HG03342 (cell line): ENCODE measurements around the gene TRIM68.

Experiments
- ATAC-seq: cut with Tn5 transposase; IDR thresholded peaks from one replicate; pipeline ENCODE4 v1.9.1; 2021; ENCODE audit warnings: mild to moderate bottlenecking, moderate library complexity; ENCODE audit not compliant: unreplicated experiment

TRIM68 gene, protein sequence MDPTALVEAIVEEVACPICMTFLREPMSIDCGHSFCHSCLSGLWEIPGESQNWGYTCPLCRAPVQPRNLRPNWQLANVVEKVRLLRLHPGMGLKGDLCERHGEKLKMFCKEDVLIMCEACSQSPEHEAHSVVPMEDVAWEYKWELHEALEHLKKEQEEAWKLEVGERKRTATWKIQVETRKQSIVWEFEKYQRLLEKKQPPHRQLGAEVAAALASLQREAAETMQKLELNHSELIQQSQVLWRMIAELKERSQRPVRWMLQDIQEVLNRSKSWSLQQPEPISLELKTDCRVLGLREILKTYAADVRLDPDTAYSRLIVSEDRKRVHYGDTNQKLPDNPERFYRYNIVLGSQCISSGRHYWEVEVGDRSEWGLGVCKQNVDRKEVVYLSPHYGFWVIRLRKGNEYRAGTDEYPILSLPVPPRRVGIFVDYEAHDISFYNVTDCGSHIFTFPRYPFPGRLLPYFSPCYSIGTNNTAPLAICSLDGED

DNA sequence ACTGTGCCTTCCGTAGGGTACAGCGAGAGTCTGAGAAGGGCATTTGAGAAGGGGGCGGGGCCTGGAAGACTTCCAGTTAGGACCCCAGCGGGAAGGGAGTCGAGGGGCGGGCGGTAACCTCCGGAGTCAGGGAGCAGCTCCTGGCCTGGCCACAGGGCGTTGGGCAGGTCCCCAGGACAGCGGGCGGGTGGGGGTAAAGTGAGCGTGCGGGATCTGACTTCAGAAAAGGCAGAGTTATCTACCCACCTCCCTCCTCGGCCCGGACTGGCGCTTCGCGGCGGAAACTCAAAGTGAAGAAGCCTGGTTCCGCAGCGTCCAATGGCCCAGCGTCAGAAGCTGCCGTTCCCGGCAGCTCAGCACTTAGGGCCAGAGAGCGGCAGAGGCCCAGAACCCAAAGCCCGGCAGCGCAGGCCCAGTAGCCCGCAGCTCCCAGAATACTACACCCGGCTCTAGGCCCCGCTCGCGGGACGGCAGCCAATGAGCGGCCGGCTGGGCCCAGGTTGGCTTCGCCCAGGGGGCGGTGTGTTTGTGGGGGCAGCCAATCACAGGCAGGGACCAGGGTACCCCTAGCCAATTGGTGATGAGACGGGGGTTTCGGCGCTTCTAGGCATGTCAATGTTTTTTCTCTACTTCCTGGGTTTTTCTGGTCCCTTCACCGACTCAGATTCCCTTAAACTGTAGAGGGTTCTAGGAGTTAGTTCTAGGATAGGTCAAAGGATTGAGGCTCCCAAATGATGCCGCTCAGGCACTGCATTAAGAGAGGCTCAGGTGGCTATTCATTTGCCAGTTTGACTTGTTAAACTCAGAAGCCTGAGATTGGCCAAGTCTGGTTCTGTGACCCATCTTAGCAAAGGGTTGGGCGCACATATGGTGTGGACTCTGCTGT lies at the start of gene TRIM68:
TRIM68 (minus strand) TSS at position 451 of the 886 bp plus-strand sequence. CDS start 2,727 bp downstream, outside the sequence.
- ATAC-seq = peak; percentile 99

DNA sequence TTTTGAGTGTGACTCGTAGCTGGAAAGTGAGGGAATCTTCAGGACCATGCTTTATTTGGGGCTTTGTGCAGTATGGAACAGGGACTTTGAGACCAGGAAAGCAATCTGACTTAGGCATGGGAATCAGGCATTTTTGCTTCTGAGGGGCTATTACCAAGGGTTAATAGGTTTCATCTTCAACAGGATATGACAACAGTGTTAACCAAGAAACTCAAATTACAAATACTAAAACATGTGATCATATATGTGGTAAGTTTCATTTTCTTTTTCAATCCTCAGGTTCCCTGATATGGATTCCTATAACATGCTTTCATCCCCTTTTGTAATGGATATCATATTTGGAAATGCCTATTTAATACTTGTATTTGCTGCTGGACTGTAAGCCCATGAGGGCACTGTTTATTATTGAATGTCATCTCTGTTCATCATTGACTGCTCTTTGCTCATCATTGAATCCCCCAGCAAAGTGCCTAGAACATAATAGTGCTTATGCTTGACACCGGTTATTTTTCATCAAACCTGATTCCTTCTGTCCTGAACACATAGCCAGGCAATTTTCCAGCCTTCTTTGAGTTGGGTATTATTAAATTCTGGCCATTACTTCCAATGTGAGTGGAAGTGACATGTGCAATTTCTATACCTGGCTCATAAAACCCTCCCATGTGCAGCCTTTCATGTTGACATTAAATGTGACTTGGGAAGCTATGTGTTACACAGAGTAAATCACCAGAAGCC lies 46.8 kb upstream of the TRIM68 start:
- no peak for ATAC-seq

DNA sequence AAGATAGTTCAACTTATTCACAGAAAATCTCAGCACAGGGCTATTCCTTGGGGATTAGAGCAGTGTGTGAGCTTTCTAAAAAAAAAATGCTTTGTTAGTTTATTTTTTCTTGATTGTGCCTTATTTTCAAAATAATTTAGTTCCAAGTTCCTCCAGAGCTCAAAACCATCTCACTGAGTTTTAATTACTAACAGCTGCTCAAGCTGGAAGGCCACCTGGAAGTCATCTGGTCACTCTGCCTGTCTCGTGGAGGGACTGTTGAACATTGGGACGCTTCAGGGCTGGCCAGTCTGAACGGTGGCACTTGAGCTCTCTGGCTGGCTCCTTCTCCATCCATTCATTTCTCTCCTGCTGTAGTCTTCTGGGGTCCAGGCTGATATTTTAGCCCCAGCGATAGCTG lies 39.7 kb upstream of the TRIM68 start:
- ATAC-seq = no peak

DNA sequence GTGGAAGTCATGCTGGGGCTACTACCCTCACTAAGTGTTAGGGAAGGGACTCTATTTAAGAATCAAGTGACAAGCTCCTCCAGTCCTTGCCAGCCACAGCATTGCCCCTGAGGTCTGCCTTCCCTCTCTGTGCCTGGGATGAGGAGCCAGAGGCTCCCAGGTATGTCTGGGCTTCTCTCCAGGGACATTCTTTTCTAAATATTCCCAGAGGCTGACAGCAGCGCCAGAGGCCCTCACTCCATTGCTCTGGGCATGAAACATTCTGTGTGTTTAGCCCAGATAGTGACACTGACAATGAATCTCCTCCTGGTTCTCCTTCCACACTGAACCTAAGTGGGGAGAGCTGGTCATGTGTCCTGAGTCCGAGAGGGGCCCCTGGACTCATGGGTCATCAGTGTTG lies 37.9 kb upstream of the TRIM68 start:
- ATAC-seq = no peak

DNA sequence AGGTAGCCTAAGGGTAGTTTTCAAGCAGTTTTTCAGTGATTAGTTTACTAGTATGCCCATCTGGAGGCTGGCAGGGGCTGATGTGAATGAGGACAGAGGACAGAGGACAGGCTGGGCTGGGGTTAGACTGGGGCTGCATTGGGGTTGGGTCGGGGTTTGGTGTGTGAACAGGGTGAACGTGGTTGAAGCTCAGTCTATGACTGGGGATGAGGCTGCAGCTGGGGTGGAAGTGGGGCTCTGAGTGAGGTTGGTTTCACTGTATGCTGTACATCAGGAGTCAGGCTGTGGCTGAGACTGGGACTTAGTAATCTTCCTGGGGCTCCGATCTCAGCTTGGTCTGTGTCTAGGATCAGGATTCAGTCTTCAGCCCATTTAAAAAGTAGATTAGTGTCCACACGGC lies 36.2 kb upstream of the TRIM68 start:
- no peak for ATAC-seq

DNA sequence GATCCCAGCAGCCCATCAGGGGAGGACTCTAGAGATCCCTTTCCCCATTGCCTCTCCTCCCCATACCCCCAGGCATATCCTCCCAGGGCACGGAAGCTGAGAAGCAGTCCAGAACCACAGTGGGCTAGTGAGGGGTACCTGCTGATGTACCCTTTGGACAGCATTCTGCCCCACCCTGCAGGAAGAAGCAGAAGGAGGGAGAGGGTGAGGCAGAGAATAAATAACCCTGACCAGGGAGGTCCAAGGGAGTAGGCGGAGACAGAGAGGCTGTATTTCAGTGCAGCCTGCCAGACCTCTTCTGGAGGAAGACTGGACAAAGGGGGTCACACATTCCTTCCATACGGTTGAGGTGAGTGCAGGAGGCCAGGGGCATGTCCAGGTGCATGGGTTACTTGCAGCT lies 35.7 kb upstream of the TRIM68 start, which contains the start of gene OR51E1:
OR51E1 (plus strand) TSS at position 301 of the 400 bp plus-strand sequence. CDS start 8,545 bp downstream, outside the sequence.
- no peak for ATAC-seq

DNA sequence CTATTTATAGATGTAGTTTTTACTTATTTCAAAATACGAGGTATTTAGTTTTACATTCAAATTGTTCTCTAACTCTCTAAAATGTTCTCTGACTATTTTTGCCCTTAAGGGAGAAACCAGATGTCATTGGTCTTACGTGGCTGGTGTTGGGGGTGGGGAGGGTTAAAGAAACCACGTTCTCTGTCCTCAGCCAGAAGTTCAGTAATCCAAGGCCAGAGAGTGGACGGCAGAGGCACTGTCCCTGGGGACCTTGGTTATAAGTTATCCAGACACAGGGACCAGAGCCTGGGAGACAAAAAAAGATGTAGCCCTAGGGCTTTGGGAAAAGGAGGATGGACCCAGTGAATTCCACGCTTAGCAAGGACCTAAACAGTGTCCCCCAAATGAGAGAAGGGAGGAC lies 35.0 kb upstream of the TRIM68 start:
- no peak for ATAC-seq

DNA sequence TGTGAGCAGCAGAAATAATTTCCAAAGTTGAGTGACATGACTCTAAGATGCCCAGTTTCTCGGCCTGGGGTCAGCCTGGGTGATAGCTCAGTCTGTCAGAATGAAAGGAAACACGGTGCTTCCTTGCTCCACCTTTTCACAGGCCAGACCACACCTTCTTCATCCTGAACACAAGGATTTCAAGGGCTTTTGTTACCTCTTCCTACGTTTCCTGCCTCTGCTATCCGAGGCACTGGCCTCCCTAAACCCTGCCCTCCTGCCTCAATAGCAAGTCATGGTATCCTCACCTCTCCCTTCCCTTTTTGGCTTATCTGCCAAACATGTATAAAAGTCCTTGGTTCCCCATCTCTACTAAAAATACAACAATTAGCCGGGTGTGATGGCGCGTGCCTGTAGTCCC lies 34.0 kb upstream of the TRIM68 start:
- no peak for ATAC-seq

DNA sequence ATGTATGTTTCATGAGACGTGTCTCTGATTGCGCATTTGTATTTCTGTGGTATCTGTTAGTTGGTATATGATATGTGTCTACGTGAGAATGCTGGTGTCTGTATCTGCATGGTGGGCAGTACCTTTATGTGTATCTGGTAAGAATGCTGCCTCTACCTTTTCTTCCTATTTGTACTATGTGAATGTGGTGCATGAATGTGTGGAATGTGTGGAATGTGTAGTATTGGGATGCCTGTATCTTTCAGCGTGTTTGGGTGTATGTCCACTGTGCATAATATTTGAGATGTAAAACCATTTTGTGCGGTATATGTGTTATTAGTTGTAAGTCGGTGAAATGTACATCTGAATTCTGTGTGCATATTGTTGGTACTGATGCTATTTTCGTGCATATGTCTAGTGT lies 33.5 kb upstream of the TRIM68 start:
- no peak for ATAC-seq

DNA sequence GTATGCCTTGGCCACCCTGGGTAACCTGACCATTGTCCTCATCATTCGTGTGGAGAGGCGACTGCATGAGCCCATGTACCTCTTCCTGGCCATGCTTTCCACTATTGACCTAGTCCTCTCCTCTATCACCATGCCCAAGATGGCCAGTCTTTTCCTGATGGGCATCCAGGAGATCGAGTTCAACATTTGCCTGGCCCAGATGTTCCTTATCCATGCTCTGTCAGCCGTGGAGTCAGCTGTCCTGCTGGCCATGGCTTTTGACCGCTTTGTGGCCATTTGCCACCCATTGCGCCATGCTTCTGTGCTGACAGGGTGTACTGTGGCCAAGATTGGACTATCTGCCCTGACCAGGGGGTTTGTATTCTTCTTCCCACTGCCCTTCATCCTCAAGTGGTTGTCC lies 31.9 kb upstream of the TRIM68 start:
- ATAC-seq = no peak

DNA sequence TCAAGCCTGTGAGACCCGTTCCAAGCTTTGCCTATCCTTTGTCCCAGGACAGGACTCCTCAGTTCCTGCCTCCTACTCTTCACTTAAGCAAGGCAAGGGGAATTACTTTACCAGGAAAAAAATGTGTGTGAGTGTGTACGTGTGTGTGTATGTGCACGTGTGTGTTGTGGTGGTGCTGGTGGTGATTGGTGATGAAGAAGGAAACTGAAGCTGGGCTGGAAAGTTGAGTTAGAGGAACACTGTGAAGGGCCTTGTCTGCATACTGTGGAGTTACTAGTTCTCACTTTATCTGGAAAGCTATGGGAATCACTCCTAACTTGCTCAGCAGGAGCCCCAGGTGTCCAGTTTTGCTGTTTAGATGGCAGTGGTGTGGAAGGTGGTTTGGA lies 29.6 kb upstream of the TRIM68 start:
- ATAC-seq = no peak

DNA sequence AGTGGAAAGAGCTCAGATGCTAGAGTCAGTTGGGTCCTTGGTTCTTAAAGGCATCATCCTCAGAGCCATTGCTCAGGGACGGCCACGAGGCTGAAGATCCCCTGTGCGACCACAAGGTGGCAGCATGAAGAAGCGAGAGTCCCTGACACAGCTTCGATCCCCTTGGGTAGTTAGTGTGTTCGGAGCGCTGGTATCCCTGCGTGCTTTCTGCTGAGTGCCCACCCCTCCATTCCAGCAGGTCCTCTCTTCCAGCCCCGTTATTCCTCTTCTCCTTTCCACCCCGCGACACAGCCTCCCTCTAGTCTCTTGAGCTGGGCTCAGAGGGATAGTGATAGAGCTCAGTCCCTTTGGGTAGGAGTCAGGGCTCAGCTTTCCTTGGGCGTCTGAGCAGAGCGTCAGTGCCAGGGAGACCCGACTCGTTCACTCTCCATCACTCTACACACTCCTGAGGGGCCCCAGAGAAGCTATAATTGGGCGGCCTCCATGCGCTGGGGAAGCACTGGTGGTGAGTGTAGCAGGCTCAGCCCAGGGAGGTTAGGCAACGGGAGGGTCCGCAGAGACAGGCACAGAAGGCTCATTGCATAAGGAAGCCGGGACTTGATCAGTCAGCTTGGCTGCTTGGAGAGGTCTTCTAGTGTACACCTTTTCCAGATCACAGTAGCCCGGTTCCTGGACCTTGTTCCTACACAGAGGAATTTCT lies 29.1 kb upstream of the TRIM68 start, which contains the start of gene OR51D1:
OR51D1 (plus strand) TSS at position 516 of the 700 bp plus-strand sequence. CDS start 2,314 bp downstream, outside the sequence.
- peak; percentile 98 for ATAC-seq

DNA sequence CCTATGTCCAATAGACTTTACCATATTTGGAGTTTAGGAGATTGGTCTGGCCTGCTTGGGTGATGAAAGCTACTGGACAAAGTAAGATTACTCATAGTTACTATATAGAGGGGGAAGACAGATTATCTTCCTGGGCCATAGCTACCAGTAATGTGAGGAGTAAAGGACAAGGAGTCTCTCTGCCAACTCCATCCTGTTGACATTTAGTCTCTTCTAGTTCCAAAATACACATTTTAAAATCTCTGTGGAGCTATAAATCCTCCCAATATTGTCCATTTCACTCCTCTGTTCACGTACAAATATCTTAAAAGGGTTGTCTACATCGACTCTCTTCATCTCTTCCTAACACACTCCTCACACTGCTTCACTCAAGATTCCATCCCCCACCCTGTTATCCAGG lies 28.1 kb upstream of the TRIM68 start:
- ATAC-seq = no peak

DNA sequence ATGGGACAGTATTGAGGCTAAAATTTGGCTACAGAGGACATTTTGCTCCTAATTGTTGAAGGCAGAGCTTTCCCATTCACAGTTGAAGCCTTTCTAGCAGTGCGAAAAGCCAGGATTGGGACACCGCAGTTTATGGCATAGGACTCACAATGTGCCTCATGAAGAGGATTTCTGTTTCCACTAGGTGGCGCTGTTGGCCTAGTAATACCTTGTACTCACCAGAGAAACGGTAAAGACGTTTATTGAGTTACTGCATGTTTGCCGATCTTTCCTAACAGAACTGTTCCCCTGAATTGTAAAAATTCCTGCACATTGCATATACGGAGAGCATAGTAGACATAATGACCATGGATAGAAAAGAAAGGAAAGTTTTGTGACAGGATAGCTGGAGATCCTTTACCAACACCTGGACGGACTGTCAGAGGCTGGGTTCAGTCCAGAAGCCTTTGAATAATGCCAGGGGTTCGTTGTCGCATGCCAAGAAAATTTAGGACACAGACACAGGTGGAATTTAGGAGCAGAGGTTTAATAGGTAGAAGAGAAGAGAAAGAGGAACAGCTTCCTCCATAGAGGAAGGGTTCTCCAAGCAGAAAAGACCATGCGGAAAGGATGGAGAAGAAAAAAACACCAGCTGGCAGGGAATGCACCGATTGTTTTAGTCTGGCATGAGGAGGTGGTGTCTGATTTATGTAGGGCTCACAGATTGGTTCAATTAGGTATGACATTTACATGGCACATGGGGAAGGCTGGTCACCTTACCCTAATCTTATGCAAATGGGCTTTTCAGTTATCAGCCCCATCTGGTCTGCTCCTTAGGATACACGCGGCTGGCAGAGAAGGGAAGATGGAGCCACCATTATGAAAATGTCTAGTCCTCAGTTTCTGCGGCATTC lies 18.4 kb upstream of the TRIM68 start:
- ATAC-seq = peak; percentile 74

DNA sequence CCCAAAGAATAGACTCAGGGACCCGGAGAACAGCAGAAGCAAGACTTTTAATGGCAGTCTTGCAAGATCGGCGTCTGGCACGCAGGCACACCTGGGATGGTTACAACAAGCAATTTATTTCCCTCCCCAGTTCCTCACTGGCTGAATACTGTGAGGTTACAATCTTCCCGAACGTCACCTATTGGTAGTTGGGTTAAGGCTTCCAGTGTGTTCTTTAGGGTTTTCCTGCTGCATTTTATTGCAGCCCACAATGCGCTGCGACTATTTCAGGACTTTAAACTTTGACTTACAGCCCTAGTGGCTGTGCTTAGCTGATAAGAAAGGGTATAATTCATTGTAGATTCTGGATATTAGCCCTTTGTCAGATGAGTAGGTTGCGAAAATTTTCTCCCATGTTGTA lies 11.5 kb upstream of the TRIM68 start:
- no peak for ATAC-seq

DNA sequence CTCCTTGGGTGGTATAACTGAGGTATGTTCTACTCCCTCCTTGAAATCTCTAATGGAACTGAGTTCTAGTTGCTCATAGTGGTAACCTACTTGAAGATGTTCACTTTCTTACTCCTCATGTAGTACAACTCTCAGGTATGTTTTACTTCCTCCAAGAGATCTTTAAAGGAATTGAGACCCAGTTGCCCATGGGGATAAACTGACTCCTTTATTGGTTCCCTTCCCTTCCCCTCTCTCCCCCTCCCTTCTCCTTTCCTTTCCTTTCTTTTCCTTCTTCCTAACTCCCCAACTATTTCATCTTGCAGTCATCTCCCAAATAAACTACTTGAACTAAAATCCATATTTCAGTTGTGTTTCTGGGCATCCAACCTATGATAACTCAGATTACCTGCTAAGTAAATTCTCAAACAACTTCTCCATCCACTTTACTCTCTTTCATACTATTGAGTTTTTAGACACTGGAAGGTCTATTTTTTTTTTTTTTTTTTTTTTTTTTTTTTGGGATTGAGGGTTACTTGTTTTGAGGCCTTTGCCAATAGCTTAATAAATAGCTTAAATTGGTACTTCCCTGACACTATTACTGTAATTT lies 7.9 kb upstream of the TRIM68 start:
- ATAC-seq = no peak

DNA sequence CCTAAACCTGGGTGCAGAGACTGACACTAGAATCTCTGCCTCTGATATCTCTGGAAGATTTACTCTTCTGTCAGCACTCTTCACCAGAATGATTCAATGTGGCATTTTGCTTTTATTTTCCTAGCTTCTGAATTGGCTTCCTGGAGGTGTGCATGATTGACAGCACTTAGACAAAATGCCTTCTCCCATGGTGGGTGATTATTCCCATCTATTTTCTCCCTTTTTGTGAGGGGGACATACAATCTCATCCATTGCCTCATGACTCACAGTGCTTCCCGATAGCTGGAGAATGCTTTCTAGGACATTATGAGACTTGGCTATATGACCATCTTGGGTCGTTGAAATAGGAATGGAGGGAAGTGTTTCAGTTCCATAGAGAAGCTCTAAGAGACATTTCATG lies 4.0 kb upstream of the TRIM68 start:
- no peak for ATAC-seq

DNA sequence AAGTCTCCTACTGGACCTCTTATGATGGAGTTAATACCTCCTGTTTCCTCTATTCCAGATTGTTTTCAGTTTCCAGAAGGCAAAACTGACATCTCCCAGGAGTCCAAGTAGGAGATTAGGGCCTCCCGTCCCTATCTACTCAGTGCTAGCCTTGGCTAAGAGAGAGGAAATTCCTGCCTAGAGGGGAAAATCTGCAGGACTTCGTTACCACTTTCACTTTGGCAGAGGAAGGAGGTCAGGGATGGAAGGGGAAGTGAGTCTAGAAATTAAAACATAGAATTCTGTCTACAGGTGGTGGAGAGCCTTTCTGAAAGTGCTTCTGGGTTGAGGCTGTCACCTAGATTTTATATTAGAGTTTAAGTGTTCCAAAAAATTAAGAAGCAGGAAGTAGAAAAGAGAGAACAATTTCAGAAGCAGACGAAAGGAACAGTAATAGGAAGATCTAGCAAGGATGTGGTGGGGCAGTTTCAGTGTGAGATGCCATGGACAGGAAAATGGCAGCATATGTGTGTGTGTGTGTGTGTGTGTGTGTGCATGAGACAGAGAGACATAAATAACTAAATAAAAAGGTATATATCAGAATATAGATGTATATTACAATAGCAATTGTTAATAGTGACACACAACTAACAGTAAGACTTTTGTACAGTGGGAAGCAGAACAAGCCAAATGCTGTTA lies 2.4 kb upstream of the TRIM68 start:
- ATAC-seq = no peak
